Measurements from ENCODE around the gene KLHL26.

GRCh38 chr19:18683109-18683957 is 46.5 kb downstream of the KLHL26 start, which contains the start of gene CRTC1:
- TF ChIP-seq CTCF (IDR thresholded peaks at IDR 0.05) = no peak
- peak; percentile 76 for TF ChIP-seq POLR2A (IDR thresholded peaks at IDR 0.05)
